ENCODE measurements around the gene PHLPP1.

PHLPP1 gene

GRCh38 chr18:62788876-62789275, 73.5 kb downstream of the PHLPP1 start:
- DNase-seq (ENCODE audit: low read depth, low spot score) = no peak
- Histone ChIP-seq H3K4me1 (ENCODE audit: control insufficient read depth, insufficient read depth, low read length) (0 out of 2 replicates have a peak, but pooled peaks cover 1% of the 10 kb centered on the region), H3K36me3 (ENCODE audit: control insufficient read depth, insufficient read depth, low read length) (no peaks in the 10 kb centered on the region), H3K27me3 (ENCODE audit: control insufficient read depth, insufficient read depth, low read length) (no peaks in the 10 kb centered on the region), H3K4me3 (ENCODE audit: low read length) (no peak overlapping the region), H3K9me3 (ENCODE audit: control insufficient read depth, insufficient read depth, low read length) (no peaks in the 10 kb centered on the region), H3K27ac (ENCODE audit: low read length) (no peak overlapping the region)
- no CpG with 5 or more reads among the region's 3 CpGs for WGBS (ENCODE audit: insufficient coverage, insufficient read length)

GRCh38 chr18:62790871-62791772, 75.8 kb downstream of the PHLPP1 start:
- Histone ChIP-seq H3K27me3 (ENCODE audit: control insufficient read depth, insufficient read depth, low read length) (no peaks in the 10 kb centered on the region), H3K9me3 (ENCODE audit: control insufficient read depth, insufficient read depth, low read length) (no peaks in the 10 kb centered on the region), H3K36me3 (ENCODE audit: control insufficient read depth, insufficient read depth, low read length) (no peaks in the 10 kb centered on the region), H3K27ac (ENCODE audit: low read length) (no peak overlapping the region), H3K4me3 (ENCODE audit: low read length) (no peak overlapping the region), H3K4me1 (ENCODE audit: control insufficient read depth, insufficient read depth, low read length) (peaks cover 1% of the 10 kb centered on the region; the same call in 1 of the 2 replicates)
- 100% methylated on average over 2 of the region's 7 CpGs for WGBS (ENCODE audit: insufficient coverage, insufficient read length)
- no peak for DNase-seq (ENCODE audit: low read depth, low spot score)

DNA sequence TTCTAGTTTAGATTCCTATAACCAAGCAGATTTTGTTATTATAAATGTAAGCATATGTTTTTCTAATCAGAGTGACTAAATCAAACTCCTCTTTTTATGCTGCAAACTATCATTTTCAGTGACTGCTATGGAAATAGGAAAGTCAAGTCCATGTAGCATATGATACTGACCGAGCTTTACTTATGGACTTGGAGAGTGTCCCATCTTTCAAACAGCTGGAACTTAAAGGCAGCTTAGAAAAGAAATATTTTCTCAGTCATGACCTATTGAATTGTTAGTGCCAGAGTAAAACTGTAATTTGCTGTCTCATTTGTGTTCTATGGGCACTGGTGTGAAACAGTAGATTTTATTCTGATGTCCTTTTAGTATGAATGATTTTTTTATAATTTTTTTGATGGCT, 76.7 kb downstream of the PHLPP1 start:
- no peak overlapping the region for H3K4me3 ChIP-seq (ENCODE audit: low read length)
- no peaks in the 10 kb centered on the region for H3K9me3 ChIP-seq (ENCODE audit: control insufficient read depth, insufficient read depth, low read length)
- WGBS (ENCODE audit: insufficient coverage, insufficient read length) = no CpG with 5 or more reads among the region's 1 CpG
- no peaks in the 10 kb centered on the region for H3K27me3 ChIP-seq (ENCODE audit: control insufficient read depth, insufficient read depth, low read length)
- no peak for DNase-seq (ENCODE audit: low read depth, low spot score)
- no peak overlapping the region for H3K27ac ChIP-seq (ENCODE audit: low read length)
- peaks cover 1% of the 10 kb centered on the region; the same call in 1 of the 2 replicates for H3K4me1 ChIP-seq (ENCODE audit: control insufficient read depth, insufficient read depth, low read length)
- no peaks in the 10 kb centered on the region for H3K36me3 ChIP-seq (ENCODE audit: control insufficient read depth, insufficient read depth, low read length)

DNA sequence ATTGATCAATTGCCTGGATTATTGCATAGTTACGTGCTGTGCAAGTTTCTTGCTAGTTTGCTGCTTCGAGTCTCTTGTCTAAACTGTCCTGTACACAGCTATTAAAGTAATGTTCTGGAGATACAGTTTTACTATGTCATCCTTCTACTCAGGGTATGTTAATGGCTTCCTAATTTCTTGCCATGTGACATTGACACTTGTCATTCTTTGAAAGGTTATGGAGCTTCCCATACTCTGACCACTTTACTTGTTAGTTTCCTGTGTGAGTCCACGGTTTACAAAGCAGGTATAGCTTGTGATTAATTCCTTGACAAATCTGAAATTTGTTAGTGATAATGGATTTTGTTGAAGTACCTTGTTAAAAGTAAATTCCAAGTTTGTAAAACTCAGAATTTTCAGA, 80.5 kb downstream of the PHLPP1 start:
- H3K4me3 ChIP-seq (ENCODE audit: low read length) = no peak overlapping the region
- DNase-seq (ENCODE audit: low read depth, low spot score) = no peak
- H3K4me1 ChIP-seq (ENCODE audit: control insufficient read depth, insufficient read depth, low read length) = peaks cover 5% of the 10 kb centered on the region; the same call in 1 of the 2 replicates
- WGBS (ENCODE audit: insufficient coverage, insufficient read length) = no CpG with 5 or more reads among the region's 3 CpGs
- no peak overlapping the region for H3K27ac ChIP-seq (ENCODE audit: low read length)
- no peaks in the 10 kb centered on the region for H3K27me3 ChIP-seq (ENCODE audit: control insufficient read depth, insufficient read depth, low read length)
- no peaks in the 10 kb centered on the region for H3K9me3 ChIP-seq (ENCODE audit: control insufficient read depth, insufficient read depth, low read length)
- no peaks in the 10 kb centered on the region for H3K36me3 ChIP-seq (ENCODE audit: control insufficient read depth, insufficient read depth, low read length)

DNA sequence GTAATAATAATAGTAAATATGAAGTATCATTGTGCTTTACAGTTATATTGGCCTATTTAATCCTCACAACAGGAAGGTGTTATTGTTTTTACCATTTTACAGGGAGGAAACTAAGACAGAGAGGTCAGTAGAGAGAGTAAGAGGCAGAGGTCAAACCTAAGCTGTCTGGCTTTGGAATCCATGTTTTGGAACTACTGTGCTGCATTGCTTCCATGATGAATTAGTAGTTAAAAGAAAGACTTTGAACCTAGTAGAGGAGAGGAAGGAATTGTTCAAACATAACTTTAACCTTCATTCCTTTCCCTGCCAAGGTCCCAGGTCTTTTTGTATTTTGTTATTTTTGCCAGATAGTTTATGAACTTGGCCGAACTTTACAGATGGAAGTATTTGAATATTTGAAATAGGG, 80.9 kb downstream of the PHLPP1 start:
- WGBS (ENCODE audit: insufficient coverage, insufficient read length) = 100% methylated on average over 1 of the region's 1 CpG
- Histone ChIP-seq H3K27me3 (ENCODE audit: control insufficient read depth, insufficient read depth, low read length) (no peaks in the 10 kb centered on the region), H3K36me3 (ENCODE audit: control insufficient read depth, insufficient read depth, low read length) (no peaks in the 10 kb centered on the region), H3K4me3 (ENCODE audit: low read length) (no peak overlapping the region), H3K27ac (ENCODE audit: low read length) (no peak overlapping the region), H3K9me3 (ENCODE audit: control insufficient read depth, insufficient read depth, low read length) (no peaks in the 10 kb centered on the region), H3K4me1 (ENCODE audit: control insufficient read depth, insufficient read depth, low read length) (peaks cover 5% of the 10 kb centered on the region; the same call in 1 of the 2 replicates)
- no peak for DNase-seq (ENCODE audit: low read depth, low spot score)

DNA sequence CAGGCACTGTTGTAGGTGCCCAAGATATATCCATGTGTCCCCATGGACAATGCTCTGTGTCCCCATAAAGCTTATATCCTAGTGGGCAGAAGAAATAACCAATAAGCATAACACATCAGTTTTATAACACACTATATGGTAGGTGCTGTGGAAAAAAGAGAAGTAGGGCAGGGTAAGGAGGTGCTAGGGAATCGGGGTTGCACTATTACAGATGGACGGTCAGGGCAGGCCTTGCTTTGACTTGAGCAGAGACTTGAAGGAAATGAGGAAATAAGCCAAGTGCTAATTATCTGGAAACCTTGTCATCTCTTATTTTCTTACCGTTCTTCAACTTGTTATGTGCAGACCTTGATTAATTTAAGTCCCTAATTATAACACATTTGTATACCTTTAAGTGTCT, 82.0 kb downstream of the PHLPP1 start:
- no CpG with 5 or more reads among the region's 3 CpGs for WGBS (ENCODE audit: insufficient coverage, insufficient read length)
- no peaks in the 10 kb centered on the region for H3K9me3 ChIP-seq (ENCODE audit: control insufficient read depth, insufficient read depth, low read length)
- H3K4me3 ChIP-seq (ENCODE audit: low read length) = no peak overlapping the region
- H3K27me3 ChIP-seq (ENCODE audit: control insufficient read depth, insufficient read depth, low read length) = no peaks in the 10 kb centered on the region
- DNase-seq (ENCODE audit: low read depth, low spot score) = no peak
- H3K36me3 ChIP-seq (ENCODE audit: control insufficient read depth, insufficient read depth, low read length) = no peaks in the 10 kb centered on the region
- H3K4me1 ChIP-seq (ENCODE audit: control insufficient read depth, insufficient read depth, low read length) = peaks cover 5% of the 10 kb centered on the region; the same call in 1 of the 2 replicates
- H3K27ac ChIP-seq (ENCODE audit: low read length) = no peak overlapping the region

DNA sequence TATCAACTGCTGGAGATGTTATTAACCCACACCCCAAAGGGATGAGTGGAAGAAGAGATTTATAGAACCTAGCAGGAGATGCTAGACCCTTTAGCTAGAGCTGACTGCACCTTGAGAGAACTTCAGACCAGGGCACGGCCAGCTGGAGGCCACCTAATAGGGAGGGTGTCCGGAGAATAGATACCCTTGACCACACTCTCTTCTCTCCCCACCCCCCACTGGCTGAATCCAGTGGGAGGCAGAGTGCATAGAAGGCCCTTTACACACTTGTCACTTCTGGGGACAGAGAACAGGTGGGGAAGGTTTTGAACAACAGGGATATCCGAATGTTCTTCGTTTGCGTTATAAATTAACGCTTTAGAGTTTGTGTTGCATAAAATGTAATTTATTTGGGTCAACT, 84.6 kb downstream of the PHLPP1 start:
- no peak overlapping the region for H3K27ac ChIP-seq (ENCODE audit: low read length)

DNA sequence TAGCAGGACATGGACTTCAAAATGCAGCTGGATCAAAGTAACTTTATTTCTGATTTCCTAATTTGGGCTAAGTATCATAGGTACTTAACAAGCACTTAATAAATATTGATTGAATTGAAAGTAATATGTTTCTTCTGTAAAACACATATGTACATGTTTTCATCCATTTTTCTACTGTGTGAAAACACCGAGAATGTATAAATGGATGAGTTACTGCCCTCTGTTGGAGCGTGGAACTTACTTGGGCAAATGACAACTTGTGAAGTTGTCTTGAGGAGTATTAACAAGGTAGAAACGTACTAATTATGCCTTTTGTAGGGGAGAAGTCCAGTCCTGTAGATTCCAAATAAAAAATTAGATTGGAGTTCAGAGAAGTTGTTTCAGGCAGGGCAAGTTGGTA, 87.2 kb downstream of the PHLPP1 start:
- H3K4me3 ChIP-seq (ENCODE audit: low read length) = no peak overlapping the region
- no CpG with 5 or more reads among the region's 3 CpGs for WGBS (ENCODE audit: insufficient coverage, insufficient read length)
- H3K36me3 ChIP-seq (ENCODE audit: control insufficient read depth, insufficient read depth, low read length) = no peaks in the 10 kb centered on the region
- H3K27ac ChIP-seq (ENCODE audit: low read length) = no peak overlapping the region
- H3K4me1 ChIP-seq (ENCODE audit: control insufficient read depth, insufficient read depth, low read length) = peaks cover 3% of the 10 kb centered on the region; the same call in 1 of the 2 replicates
- H3K27me3 ChIP-seq (ENCODE audit: control insufficient read depth, insufficient read depth, low read length) = no peaks in the 10 kb centered on the region
- no peak for DNase-seq (ENCODE audit: low read depth, low spot score)
- no peaks in the 10 kb centered on the region for H3K9me3 ChIP-seq (ENCODE audit: control insufficient read depth, insufficient read depth, low read length)

More for the DNA sequence above, 84.6 kb downstream of the PHLPP1 start:
- H3K27me3 ChIP-seq (ENCODE audit: control insufficient read depth, insufficient read depth, low read length) = no peaks in the 10 kb centered on the region
- no peak overlapping the region for H3K4me3 ChIP-seq (ENCODE audit: low read length)
- H3K9me3 ChIP-seq (ENCODE audit: control insufficient read depth, insufficient read depth, low read length) = no peaks in the 10 kb centered on the region
- no peak for DNase-seq (ENCODE audit: low read depth, low spot score)
- H3K36me3 ChIP-seq (ENCODE audit: control insufficient read depth, insufficient read depth, low read length) = no peaks in the 10 kb centered on the region
- peaks cover 5% of the 10 kb centered on the region; the same call in 1 of the 2 replicates for H3K4me1 ChIP-seq (ENCODE audit: control insufficient read depth, insufficient read depth, low read length)
- 100% methylated on average over 1 of the region's 6 CpGs for WGBS (ENCODE audit: insufficient coverage, insufficient read length)

- Histone ChIP-seq H3K4me3 (ENCODE audit: low read length) (no peak overlapping the region), H3K36me3 (ENCODE audit: control insufficient read depth, insufficient read depth, low read length) (no peaks in the 10 kb centered on the region), H3K27me3 (ENCODE audit: control insufficient read depth, insufficient read depth, low read length) (no peaks in the 10 kb centered on the region), H3K4me1 (ENCODE audit: control insufficient read depth, insufficient read depth, low read length) (peaks cover 2% of the 10 kb centered on the region), H3K27ac (ENCODE audit: low read length) (no peak overlapping the region), H3K9me3 (ENCODE audit: control insufficient read depth, insufficient read depth, low read length) (no peaks in the 10 kb centered on the region)
- WGBS (ENCODE audit: insufficient coverage, insufficient read length) = no CpG with 5 or more reads among the region's 2 CpGs
- DNase-seq (ENCODE audit: low read depth, low spot score) = no peak
Measured at GRCh38 chr18:62807396-62807795, 92.1 kb downstream of the PHLPP1 start.

GRCh38 chr18:62808123-62808522, 92.8 kb downstream of the PHLPP1 start:
- Histone ChIP-seq H3K4me1 (ENCODE audit: control insufficient read depth, insufficient read depth, low read length) (peaks cover 2% of the 10 kb centered on the region), H3K27me3 (ENCODE audit: control insufficient read depth, insufficient read depth, low read length) (no peaks in the 10 kb centered on the region), H3K4me3 (ENCODE audit: low read length) (no peak overlapping the region), H3K9me3 (ENCODE audit: control insufficient read depth, insufficient read depth, low read length) (no peaks in the 10 kb centered on the region), H3K27ac (ENCODE audit: low read length) (no peak overlapping the region), H3K36me3 (ENCODE audit: control insufficient read depth, insufficient read depth, low read length) (no peaks in the 10 kb centered on the region)
- no peak for DNase-seq (ENCODE audit: low read depth, low spot score)
- no CpG with 5 or more reads among the region's 1 CpG for WGBS (ENCODE audit: insufficient coverage, insufficient read length)
